K562 (cell line): Measurements from ENCODE around the gene DNM1. TPM values are rescaled to one million over a fixed set of nuclear protein-coding genes. Genes with fewer than 3 reads are reported as not detected.

Experiments
- ARID3A ChIP-seq: IDR thresholded peaks from 2 replicates; pipeline ENCODE4 v1.6.1; 2012; ENCODE audit warnings: low read depth, low read length, improper control_type of control experiment, borderline replicate concordance
- ARID4B ChIP-seq: sonication (generic); formaldehyde crosslinking; IDR thresholded peaks from 2 replicates; pipeline ENCODE4 v1.8.0; 2022; ENCODE audit warnings: mild to moderate bottlenecking, missing genetic modification reagents
- BMI1 ChIP-seq: fragments of 150-350 bp; IDR thresholded peaks from 2 replicates; pipeline ENCODE4 v1.6.1; 2014; ENCODE audit warnings: low read length
- FOXK1 ChIP-seq: sonication (generic); formaldehyde crosslinking; IDR thresholded peaks from 2 replicates; pipeline ENCODE4 v1.8.0; 2022; ENCODE audit warnings: missing genetic modification reagents, mild to moderate bottlenecking, borderline replicate concordance
- HDAC8 ChIP-seq: fragments of 450-650 bp; IDR thresholded peaks from 2 replicates; pipeline ENCODE4 v1.6.1; 2016; ENCODE audit warnings: mild to moderate bottlenecking, missing genetic modification characterization, moderate library complexity, missing compliant biosample characterization
- NUFIP1 ChIP-seq: fragments of 450-650 bp; IDR thresholded peaks from 2 replicates; pipeline ENCODE4 v1.6.1; 2018; ENCODE audit not compliant: partially characterized antibody
- RCOR1 ChIP-seq, 2 experiments: IDR thresholded peaks; 2 replicates each; pipeline ENCODE4 v1.6.1; 2012; ENCODE audit warnings: low read depth in 2 of 2, low read length in 2 of 2, borderline replicate concordance in 1 of 2, improper control_type of control experiment in 1 of 2
- THAP12 ChIP-seq: fragments of 250-450 bp; sonication (Bioruptor Pico); IDR thresholded peaks from 2 replicates; pipeline ENCODE4 v1.9.0; 2021; ENCODE audit warnings: mild to moderate bottlenecking, inconsistent platforms
- ZBTB34 ChIP-seq: fragments of 250-450 bp; sonication (Bioruptor Pico); IDR thresholded peaks from 2 replicates; pipeline ENCODE4 v1.8.0; 2021; ENCODE audit warnings: mild to moderate bottlenecking, moderate library complexity
- ZNF316 ChIP-seq: fragments of 450-650 bp; IDR thresholded peaks from 2 replicates; pipeline ENCODE4 v1.6.1; 2016
- polyA plus RNA-seq, 8 experiments: library from polyadenylated mRNA; depleted of rRNA in 4 of 8; stranded (reverse) in 5 of 8; unstranded in 3 of 8; fragments of >200 nt; fragmentation: Nextera tagmentation in 2 of 8; fragmentation: Illumina TruSeq in 1 of 8; extraction: Ambion mirVana in 2 of 8; extraction: Trizol in 1 of 8; gene quantifications; 2 replicates each; pipeline versions ENCODE4 v1.2.1 to v1.2.3, GENCODE V29; 2011 to 2014; ENCODE audit warnings: inconsistent platforms in 1 of 8, missing spikeins in 1 of 8
- total RNA-seq, 7 experiments: library from RNA; depleted of rRNA in 6 of 7; stranded (reverse); fragments of >200 nt in 6 of 7; fragmentation: Illumina TruSeq in 2 of 7; extraction: Trizol in 2 of 7; gene quantifications; 2 replicates each; pipeline versions ENCODE4 v1.2.1 to v1.2.3, GENCODE V29; 2011 to 2021; ENCODE audit warnings: low replicate concordance in 1 of 7

The DNM1 gene
- total and polyA plus RNA-seq, 9 of the 15 experiments (the other 6 are each of a cell fraction or from before 2014, with no cell fraction given): 0.39 to 23.1 (median 9.1) TPM

GRCh38 chr9:128215491-128216409 is 12.6 kb downstream of the DNM1 start (continued):
- TF ChIP-seq HDAC8 (tag) (no peak), RCOR1 (IDR thresholded peaks at IDR 0.05; ENCODE audit: borderline replicate concordance in 1 of 2, low read depth in 2 of 2, low read length in 2 of 2) (peak; percentile 66 to 84; a peak in 3 of 4 replicates), FOXK1 (CRISPR knock-in tag) (no peak), ARID4B (CRISPR knock-in tag) (no peak), ZNF316 (no peak), BMI1 (peak; percentile 54; the same call in 1 of the 2 replicates), ARID3A (no peak), NUFIP1 (no peak), THAP12 (CRISPR knock-in tag) (0 out of 2 replicates have a peak, but pooled peaks have one; percentile 32), ZBTB34 (CRISPR knock-in tag) (no peak)
